ENCODE results near the gene PRDM1.

- TF ChIP-seq POLR2A (IDR thresholded peaks at IDR 0.05) (no peak), CTCF (IDR thresholded peaks at IDR 0.05) (no peak), POLR2AphosphoS5 (IDR thresholded peaks at IDR 0.05) (no peak), EP300 (IDR thresholded peaks at IDR 0.05) (no peak)
These were observed 3.9 kb downstream of the PRDM1 start for GRCh38 chr6:106090001-106090400.

All from upper lobe of left lung (tissue), 4 donors.